LNCAP (cell line): ENCODE data around the gene MAGI1.
A peak's percentile ranks its signal among the peaks of the same experiment; 100 is the strongest.

Experiments
- CTCF ChIP-seq: fragments of 450-650 bp; IDR thresholded peaks from 2 replicates; pipeline ENCODE4 v1.5.1; 2017; ENCODE audit warnings: mild to moderate bottlenecking

MAGI1 gene

GRCh38 chr3:65674226-65674625 lies 364.5 kb downstream of the MAGI1 start:
- TF ChIP-seq CTCF, result no peak

- peak; percentile 95 for TF ChIP-seq CTCF
Observed at GRCh38 chr3:65672871-65673815, 365.6 kb downstream of the MAGI1 start.

GRCh38 chr3:65672061-65672460 lies 366.7 kb downstream of the MAGI1 start:
- no peak for TF ChIP-seq CTCF

- TF ChIP-seq CTCF, result no peak
Observed at GRCh38 chr3:65671004-65671403, 367.7 kb downstream of the MAGI1 start.

GRCh38 chr3:65669163-65669875 lies 369.4 kb downstream of the MAGI1 start:
- no peak for TF ChIP-seq CTCF

GRCh38 chr3:65667963-65668362 lies 370.8 kb downstream of the MAGI1 start:
- no peak for TF ChIP-seq CTCF

GRCh38 chr3:65666448-65667091 lies 372.1 kb downstream of the MAGI1 start:
- TF ChIP-seq CTCF, result no peak
